Brain microvascular endothelial cell (primary cell): ENCODE data around the gene NTF3.

Experiments used
- DNase-seq: peaks from one replicate; pipeline ENCODE4 v3.0.0-alpha.2; 2020
- H3K27ac ChIP-seq: fragments of 250-450 bp; sonication (Bioruptor Pico); 2 replicates; pipeline ENCODE4 v1.5.1; 2020; ENCODE audit warnings: mild to moderate bottlenecking, moderate library complexity
- H3K27me3 ChIP-seq: fragments of 250-450 bp; sonication (Bioruptor Pico); replicated peaks from 2 replicates; pipeline ENCODE4 v1.5.1; 2020; ENCODE audit warnings: mild to moderate bottlenecking
- H3K36me3 ChIP-seq: fragments of 250-450 bp; sonication (Bioruptor Pico); replicated peaks from 2 replicates; pipeline ENCODE4 v1.5.1; 2020; ENCODE audit warnings: mild to moderate bottlenecking
- H3K4me3 ChIP-seq: 2 replicates; pipeline ENCODE4 v1.5.1; 2011; ENCODE audit warnings: low read depth, mild to moderate bottlenecking, control low read depth, low read length, moderate library complexity
- CTCF ChIP-seq: IDR thresholded peaks from 2 replicates; pipeline ENCODE4 v1.5.1; 2011; ENCODE audit warnings: low read depth, mild to moderate bottlenecking, moderate library complexity, low read length, control low read depth, inconsistent platforms; ENCODE audit errors: missing control alignments
- in situ Hi-C: cut with HindIII; loops from 2 replicates; pipeline ENCODE4 v1.10.0; 2017; ENCODE audit warnings: low sequenced_read_pairs, low pct_ligation_motif_present

NTF3 gene

GRCh38 chr12:5511256-5511643, 79.3 kb downstream of the NTF3 start:
- no peak for TF ChIP-seq CTCF
- no peaks in the 10 kb centered on the region for H3K36me3 ChIP-seq
- no peaks in the 10 kb centered on the region for H3K27me3 ChIP-seq
- no peak overlapping the region for H3K27ac ChIP-seq
- no peak for DNase-seq
- in situ Hi-C loops, result no loop called here
- H3K4me3 ChIP-seq, result no peak overlapping the region

GRCh38 chr12:5511644-5512600, 80.0 kb downstream of the NTF3 start:
- Histone ChIP-seq H3K36me3 (no peaks in the 10 kb centered on the region), H3K27ac (no peak overlapping the region), H3K27me3 (no peaks in the 10 kb centered on the region), H3K4me3 (no peak overlapping the region)
- DNase-seq, result no peak
- TF ChIP-seq CTCF, result peak; percentile 67
- in situ Hi-C loops, result no loop called here

GRCh38 chr12:5512601-5512970, 80.7 kb downstream of the NTF3 start:
- no peak overlapping the region for H3K4me3 ChIP-seq
- DNase-seq, result no peak

GRCh38 chr12:5513406-5513805, 81.5 kb downstream of the NTF3 start:
- no peak for DNase-seq
- Histone ChIP-seq H3K36me3 (no peaks in the 10 kb centered on the region), H3K4me3 (no peak overlapping the region), H3K27me3 (no peaks in the 10 kb centered on the region), H3K27ac (no peak overlapping the region)
- no peak for TF ChIP-seq CTCF
- in situ Hi-C loops, result no loop called here

More at GRCh38 chr12:5512601-5512970, 80.7 kb downstream of the NTF3 start:
- no peak overlapping the region for H3K27ac ChIP-seq
- no peak for TF ChIP-seq CTCF
- in situ Hi-C loops, result no loop called here
- no peaks in the 10 kb centered on the region for H3K36me3 ChIP-seq
- no peaks in the 10 kb centered on the region for H3K27me3 ChIP-seq

- Histone ChIP-seq H3K4me3 (no peak overlapping the region), H3K36me3 (no peaks in the 10 kb centered on the region), H3K27me3 (no peaks in the 10 kb centered on the region), H3K27ac (no peak overlapping the region)
- in situ Hi-C loops, result no loop called here
- TF ChIP-seq CTCF, result no peak
- no peak for DNase-seq
Observed at GRCh38 chr12:5514016-5514415, 82.1 kb downstream of the NTF3 start.

- in situ Hi-C loops, result no loop called here
- no peak overlapping the region for H3K27ac ChIP-seq
- DNase-seq, result no peak
- no peaks in the 10 kb centered on the region for H3K36me3 ChIP-seq
- H3K4me3 ChIP-seq, result no peak overlapping the region
- no peak for TF ChIP-seq CTCF
- H3K27me3 ChIP-seq, result no peaks in the 10 kb centered on the region
Observed at GRCh38 chr12:5514545-5514944, 82.6 kb downstream of the NTF3 start.
